ENCODE data around the gene SOX6. TPM values are rescaled to one million over a fixed set of nuclear protein-coding genes. Genes with fewer than 3 reads are reported as not detected.

The SOX6 gene
- total RNA-seq, 1 experiment from 2014 or later = 18.5 TPM

- no peak for DNase-seq (ENCODE audit: low read depth in 1 of 2, low spot score in 2 of 2)
- H3K4me3 ChIP-seq = no peak overlapping the region
- no peak overlapping the region for H3K27ac ChIP-seq
- no peaks in the 10 kb centered on the region; the same call in 1 of the 2 replicates for H3K36me3 ChIP-seq
- H3K27me3 ChIP-seq (replicated peaks) = no peaks in the 10 kb centered on the region
- no peaks in the 10 kb centered on the region for H3K9me3 ChIP-seq (replicated peaks)
- H3K4me1 ChIP-seq (replicated peaks) = peaks cover 10% of the 10 kb centered on the region
Observed at GRCh38 chr11:16171882-16172281, 184.5 kb downstream of the SOX6 start.

- no peaks in the 10 kb centered on the region; the same call in 1 of the 2 replicates for H3K36me3 ChIP-seq
- no peak for DNase-seq (ENCODE audit: low read depth in 1 of 2, low spot score in 2 of 2)
- no peak overlapping the region for H3K4me3 ChIP-seq
- peak overlapping the region; percentile 14; the same call in 1 of the 2 replicates for H3K27ac ChIP-seq
- peaks cover 10% of the 10 kb centered on the region for H3K4me1 ChIP-seq (replicated peaks)
- H3K9me3 ChIP-seq (replicated peaks) = no peaks in the 10 kb centered on the region
- H3K27me3 ChIP-seq (replicated peaks) = no peaks in the 10 kb centered on the region
Observed at GRCh38 chr11:16169956-16170847, 186.1 kb downstream of the SOX6 start.

GRCh38 chr11:16169541-16169940 lies 186.8 kb downstream of the SOX6 start:
- Histone ChIP-seq H3K4me3 (no peak overlapping the region), H3K27me3 (replicated peaks) (no peaks in the 10 kb centered on the region), H3K36me3 (no peaks in the 10 kb centered on the region; the same call in 1 of the 2 replicates), H3K9me3 (replicated peaks) (no peaks in the 10 kb centered on the region), H3K27ac (peak overlapping the region; percentile 34), H3K4me1 (replicated peaks) (peaks cover 10% of the 10 kb centered on the region)
- DNase-seq (ENCODE audit: low read depth in 1 of 2, low spot score in 2 of 2) = no peak

GRCh38 chr11:16167706-16168487 lies 188.4 kb downstream of the SOX6 start:
- Histone ChIP-seq H3K36me3 (no peaks in the 10 kb centered on the region; the same call in 1 of the 2 replicates), H3K27me3 (replicated peaks) (no peaks in the 10 kb centered on the region), H3K4me3 (no peak overlapping the region), H3K4me1 (replicated peaks) (peaks cover 10% of the 10 kb centered on the region), H3K9me3 (replicated peaks) (no peaks in the 10 kb centered on the region), H3K27ac (no peak overlapping the region)
- no peak for DNase-seq (ENCODE audit: low read depth in 1 of 2, low spot score in 2 of 2)

- Histone ChIP-seq H3K27ac (no peak overlapping the region), H3K4me3 (no peak overlapping the region), H3K36me3 (no peaks in the 10 kb centered on the region; the same call in 1 of the 2 replicates), H3K4me1 (replicated peaks) (peaks cover 10% of the 10 kb centered on the region), H3K27me3 (replicated peaks) (no peaks in the 10 kb centered on the region), H3K9me3 (replicated peaks) (no peaks in the 10 kb centered on the region)
- no peak for DNase-seq (ENCODE audit: low read depth in 1 of 2, low spot score in 2 of 2)
Observed at GRCh38 chr11:16166571-16166970, 189.8 kb downstream of the SOX6 start.

GRCh38 chr11:16160146-16160545 lies 196.2 kb downstream of the SOX6 start:
- DNase-seq (ENCODE audit: low read depth in 1 of 2, low spot score in 2 of 2) = no peak
- Histone ChIP-seq H3K27ac (no peak overlapping the region), H3K4me1 (replicated peaks) (peaks cover 9% of the 10 kb centered on the region), H3K4me3 (no peak overlapping the region), H3K27me3 (replicated peaks) (no peaks in the 10 kb centered on the region), H3K36me3 (no peaks in the 10 kb centered on the region), H3K9me3 (replicated peaks) (no peaks in the 10 kb centered on the region)

- peaks cover 25% of the 10 kb centered on the region for H3K4me1 ChIP-seq (replicated peaks)
- no peaks in the 10 kb centered on the region for H3K27me3 ChIP-seq (replicated peaks)
- no peak overlapping the region for H3K27ac ChIP-seq
- no peak for DNase-seq (ENCODE audit: low read depth in 1 of 2, low spot score in 2 of 2)
- no peak overlapping the region for H3K4me3 ChIP-seq
- H3K9me3 ChIP-seq (replicated peaks) = no peaks in the 10 kb centered on the region
- no peaks in the 10 kb centered on the region for H3K36me3 ChIP-seq
Observed at GRCh38 chr11:16158426-16158994, 197.8 kb downstream of the SOX6 start.

- Histone ChIP-seq H3K4me1 (replicated peaks) (peaks cover 30% of the 10 kb centered on the region), H3K36me3 (no peaks in the 10 kb centered on the region), H3K9me3 (replicated peaks) (no peaks in the 10 kb centered on the region), H3K4me3 (no peak overlapping the region), H3K27ac (no peak overlapping the region), H3K27me3 (replicated peaks) (no peaks in the 10 kb centered on the region)
- no peak for DNase-seq (ENCODE audit: low read depth in 1 of 2, low spot score in 2 of 2)
Observed at GRCh38 chr11:16157327-16157726, 199.0 kb downstream of the SOX6 start.

- H3K9me3 ChIP-seq (replicated peaks) = no peaks in the 10 kb centered on the region
- peak overlapping the region; percentile 88 for H3K27ac ChIP-seq
- no peaks in the 10 kb centered on the region for H3K36me3 ChIP-seq
- no peak overlapping the region for H3K4me3 ChIP-seq
- no peaks in the 10 kb centered on the region for H3K27me3 ChIP-seq (replicated peaks)
- DNase-seq (ENCODE audit: low read depth in 1 of 2, low spot score in 2 of 2) = peak in 1 of 2 experiments; percentile 22
- peaks cover 40% of the 10 kb centered on the region for H3K4me1 ChIP-seq (replicated peaks)
Observed at GRCh38 chr11:16155448-16155847, 200.9 kb downstream of the SOX6 start.

- Histone ChIP-seq H3K27me3 (replicated peaks) (no peaks in the 10 kb centered on the region), H3K27ac (peak overlapping the region; percentile 88), H3K4me3 (no peak overlapping the region), H3K9me3 (replicated peaks) (no peaks in the 10 kb centered on the region), H3K36me3 (no peaks in the 10 kb centered on the region), H3K4me1 (replicated peaks) (peaks cover 43% of the 10 kb centered on the region)
- peak; percentile 76 to 93 for DNase-seq (ENCODE audit: low read depth in 1 of 2, low spot score in 2 of 2)
Observed at GRCh38 chr11:16154715-16155396, 201.5 kb downstream of the SOX6 start.

GRCh38 chr11:16153951-16154350 lies 202.4 kb downstream of the SOX6 start:
- H3K4me1 ChIP-seq (replicated peaks) = peaks cover 52% of the 10 kb centered on the region
- no peak overlapping the region for H3K4me3 ChIP-seq
- no peaks in the 10 kb centered on the region for H3K36me3 ChIP-seq
- H3K27me3 ChIP-seq (replicated peaks) = no peaks in the 10 kb centered on the region
- DNase-seq (ENCODE audit: low read depth in 1 of 2, low spot score in 2 of 2) = no peak
- H3K9me3 ChIP-seq (replicated peaks) = no peaks in the 10 kb centered on the region
- peak overlapping the region; percentile 88 for H3K27ac ChIP-seq

GRCh38 chr11:16151138-16151537 lies 205.2 kb downstream of the SOX6 start:
- peaks cover 68% of the 10 kb centered on the region for H3K4me1 ChIP-seq (replicated peaks)
- no peaks in the 10 kb centered on the region for H3K9me3 ChIP-seq (replicated peaks)
- H3K27me3 ChIP-seq (replicated peaks) = no peaks in the 10 kb centered on the region
- no peak overlapping the region for H3K27ac ChIP-seq
- no peaks in the 10 kb centered on the region for H3K36me3 ChIP-seq
- no peak overlapping the region for H3K4me3 ChIP-seq
- DNase-seq (ENCODE audit: low read depth in 1 of 2, low spot score in 2 of 2) = no peak

- Histone ChIP-seq H3K4me1 (replicated peaks) (peaks cover 53% of the 10 kb centered on the region), H3K9me3 (replicated peaks) (no peaks in the 10 kb centered on the region), H3K27me3 (replicated peaks) (no peaks in the 10 kb centered on the region), H3K4me3 (no peak overlapping the region), H3K27ac (no peak overlapping the region), H3K36me3 (no peaks in the 10 kb centered on the region)
- DNase-seq (ENCODE audit: low read depth in 1 of 2, low spot score in 2 of 2) = no peak
Observed at GRCh38 chr11:16149476-16149875, 206.9 kb downstream of the SOX6 start.

All from SJSA1 (cell line).